HG03469 (cell line): Measurements from ENCODE around the gene CCN6.

ENCODE experiments used
- ATAC-seq: cut with Tn5 transposase; IDR thresholded peaks from one replicate; pipeline ENCODE4 v1.9.1; 2021; ENCODE audit warnings: mild to moderate bottlenecking, moderate library complexity, moderate number of reproducible peaks; ENCODE audit not compliant: unreplicated experiment

Gene CCN6

GRCh38 chr6:112054001-112054400 is at the start of gene CCN6:
Gene CCN6 (plus strand): TSS chr6:112054104. CDS start chr6:112054358, 254 bp downstream.
- ATAC-seq = no peak

DNA sequence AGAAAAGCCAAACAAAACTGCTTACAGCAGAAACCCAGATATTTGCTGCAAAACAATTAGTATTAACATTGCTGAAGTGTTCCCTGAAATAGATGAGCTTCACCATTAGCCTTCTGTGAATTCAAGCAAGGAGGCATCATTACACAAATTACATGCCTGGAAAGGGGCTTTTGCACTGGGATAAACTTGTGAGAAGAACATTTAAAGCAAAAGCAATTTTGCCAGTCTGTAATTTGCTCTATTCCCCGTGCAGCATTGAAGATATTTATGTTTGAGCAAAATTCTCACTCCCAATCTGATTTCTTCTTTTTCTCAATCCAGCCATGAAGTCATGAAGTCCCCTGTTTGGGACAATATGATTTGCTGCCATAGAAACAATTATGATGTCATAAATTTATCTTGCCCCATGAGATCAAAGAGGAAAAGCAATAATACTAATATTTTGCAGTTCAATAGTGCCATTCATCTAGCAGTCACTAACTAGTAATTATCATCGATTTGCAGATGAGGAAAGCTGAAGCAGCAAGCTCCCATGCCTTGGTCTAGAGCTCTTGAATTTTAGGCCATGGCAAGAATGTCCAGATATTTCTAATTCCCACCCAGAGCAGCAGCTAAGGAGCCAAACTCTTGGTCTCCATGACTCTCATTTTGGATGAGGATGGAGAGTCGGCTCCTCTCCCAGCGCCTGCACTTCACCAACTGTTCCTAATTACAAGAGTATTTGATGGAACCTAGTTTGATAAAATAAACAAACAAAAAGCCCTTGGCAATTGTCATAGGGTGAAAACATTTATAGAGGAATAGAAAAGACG is 49.5 kb upstream of the CCN6 start:
- ATAC-seq = no peak

- no peak for ATAC-seq
Measured at GRCh38 chr6:112005013-112005371, 48.9 kb upstream of the CCN6 start.

GRCh38 chr6:112007254-112007653 is 46.6 kb upstream of the CCN6 start:
- ATAC-seq = no peak

DNA sequence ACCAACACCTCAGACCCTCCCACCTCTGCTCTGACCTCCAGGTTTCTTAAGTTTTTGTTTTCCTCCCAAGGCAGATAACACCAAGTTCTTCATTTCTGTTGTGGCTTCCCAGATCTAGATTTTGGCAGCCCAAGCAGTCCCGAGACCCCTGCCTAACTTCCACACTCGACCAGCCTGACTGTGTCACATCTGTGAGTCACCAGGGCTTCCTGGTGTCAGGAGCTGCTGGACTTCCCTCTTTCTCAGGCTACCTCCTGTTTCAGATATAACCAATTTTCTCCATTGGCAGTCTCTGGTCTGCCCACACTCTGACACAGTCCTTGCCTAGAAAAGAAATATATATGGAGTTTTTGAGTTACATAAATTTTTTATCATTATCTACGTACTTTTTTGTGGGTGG is 46.1 kb upstream of the CCN6 start:
- no peak for ATAC-seq

DNA sequence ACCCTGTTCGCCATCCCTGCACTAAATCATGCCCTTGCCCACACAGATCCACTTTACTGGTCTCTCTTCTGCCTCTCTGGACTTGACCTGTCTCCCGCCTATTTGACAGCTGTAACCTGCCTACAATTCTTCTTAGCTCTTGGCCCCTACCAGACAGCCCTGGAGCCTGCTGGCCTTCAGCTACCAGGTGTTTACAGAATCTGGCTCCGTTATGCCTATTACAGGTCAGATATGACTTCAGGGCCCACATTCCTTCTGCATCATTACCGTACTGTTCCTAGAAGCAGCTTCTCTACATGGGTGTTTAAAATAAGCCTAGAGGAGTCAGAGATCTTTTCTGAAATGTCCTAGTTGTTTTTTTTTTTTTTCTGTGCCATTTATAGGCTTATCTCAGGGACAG is 45.4 kb upstream of the CCN6 start:
- no peak for ATAC-seq

DNA sequence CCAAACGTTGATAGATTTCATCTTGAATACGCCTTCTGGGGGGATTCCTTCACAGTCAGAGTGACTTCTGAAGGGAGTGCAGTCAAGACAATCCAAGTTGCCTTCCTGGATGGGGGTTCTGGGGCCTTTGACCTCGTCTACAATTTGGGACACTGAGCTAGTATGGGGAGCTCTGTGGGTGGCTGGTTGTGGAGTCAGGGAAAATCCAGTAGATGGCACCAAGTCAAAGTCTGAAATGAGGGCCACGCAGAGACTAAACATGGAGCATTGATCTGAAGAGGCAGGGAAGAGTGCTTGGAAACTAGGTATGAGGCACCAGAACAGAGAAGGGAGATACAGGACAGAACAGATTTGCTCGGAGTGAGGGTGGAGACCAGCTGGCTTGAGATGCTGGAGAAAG is 43.6 kb upstream of the CCN6 start:
- no peak for ATAC-seq

DNA sequence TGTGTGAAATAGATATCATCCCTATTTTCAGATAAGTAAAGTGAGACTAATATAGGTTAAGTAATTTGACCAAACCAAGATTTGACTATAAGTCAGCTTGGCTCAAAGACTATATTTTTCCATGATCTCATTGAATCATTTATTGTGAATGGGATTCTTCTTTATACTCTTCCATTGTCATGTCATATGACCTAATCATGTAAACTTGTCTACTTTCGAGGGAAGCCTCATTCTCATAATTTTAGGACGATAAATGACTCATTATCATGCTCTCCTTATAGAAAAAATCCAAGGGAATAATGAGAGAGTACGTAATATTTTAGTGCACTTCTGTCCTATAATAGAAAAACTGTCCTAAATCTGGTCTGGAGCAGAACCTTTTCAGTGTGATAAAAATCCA is 40.9 kb upstream of the CCN6 start:
- ATAC-seq = no peak

DNA sequence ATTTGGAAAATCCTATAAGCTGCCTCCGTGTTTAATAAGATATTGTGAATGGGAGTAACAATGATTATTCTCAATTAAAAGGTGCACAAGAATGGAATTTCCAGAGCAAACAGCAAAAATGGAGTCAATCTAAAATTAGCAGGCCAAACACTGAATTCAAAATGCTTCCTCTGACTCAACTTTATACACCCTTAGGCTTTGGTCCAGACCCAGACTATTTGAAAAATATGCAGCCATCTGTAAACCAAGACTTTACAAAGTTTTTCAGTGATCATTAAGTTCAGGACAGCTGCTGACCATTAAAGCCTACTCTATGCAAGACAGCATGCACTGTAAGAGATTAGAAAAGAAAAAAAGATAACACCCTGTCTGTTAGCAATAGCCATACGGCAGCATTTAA is 39.4 kb upstream of the CCN6 start:
- ATAC-seq = no peak

- no peak for ATAC-seq
Measured at GRCh38 chr6:112015725-112016124, 38.2 kb upstream of the CCN6 start.

DNA sequence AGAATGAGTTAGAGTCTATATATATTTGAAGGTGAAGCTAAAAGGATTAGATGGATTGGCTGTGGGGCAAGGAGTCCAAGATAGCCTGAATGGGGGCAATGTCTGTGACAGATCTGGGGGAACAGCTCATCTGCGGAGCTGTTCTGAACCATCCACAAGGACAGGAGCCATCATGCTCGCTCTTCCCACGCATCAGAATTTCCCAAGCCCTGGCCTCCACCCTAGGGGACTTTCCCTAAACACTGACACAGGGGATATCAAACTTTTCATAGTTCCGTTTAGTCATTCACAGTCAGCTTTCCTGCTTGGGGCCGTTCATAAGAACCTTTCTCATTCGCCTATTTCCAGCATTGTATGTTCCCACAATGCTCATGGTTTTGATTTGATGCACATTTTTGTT is 37.6 kb upstream of the CCN6 start:
- no peak for ATAC-seq

- no peak for ATAC-seq
Measured at GRCh38 chr6:112017169-112017568, 36.7 kb upstream of the CCN6 start.

GRCh38 chr6:112017760-112018537 is 36.0 kb upstream of the CCN6 start:
- ATAC-seq = no peak

DNA sequence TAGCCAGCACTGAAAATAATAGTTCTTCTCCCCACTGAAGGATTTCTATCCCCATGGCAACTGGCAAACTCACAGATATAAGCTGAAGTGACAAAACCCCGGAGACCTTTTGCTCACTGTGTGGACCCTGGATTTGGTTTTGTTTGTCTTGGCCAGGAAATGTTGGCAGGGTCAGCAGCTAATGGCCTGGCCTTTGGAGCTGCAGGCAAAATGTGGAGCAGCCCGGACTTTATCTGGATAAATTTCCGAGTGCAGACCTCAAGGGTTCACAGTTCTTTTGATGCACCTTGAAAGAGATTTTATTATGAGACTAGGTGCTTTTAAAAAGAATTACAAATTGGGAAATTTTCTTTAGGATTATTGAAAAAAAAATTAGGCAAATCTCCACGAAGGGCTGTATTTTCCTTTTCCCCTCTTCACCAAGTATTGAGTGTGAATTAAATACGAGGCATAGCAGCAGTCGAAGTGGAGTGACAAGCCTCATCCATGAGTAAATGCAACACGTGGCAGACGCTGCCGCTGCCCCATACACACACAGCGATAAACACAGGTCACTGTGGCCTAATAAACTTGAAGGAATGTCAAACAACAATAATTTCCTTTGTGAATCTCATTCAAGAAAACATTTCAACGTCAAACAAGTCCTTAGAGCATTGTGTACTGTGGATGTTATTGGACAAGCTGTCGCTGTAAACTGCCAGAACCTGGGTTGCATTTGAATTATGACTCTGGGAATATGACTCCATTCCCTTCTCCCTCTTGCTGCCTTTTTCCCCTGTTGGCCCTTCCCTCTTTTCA is 35.1 kb upstream of the CCN6 start:
- ATAC-seq = no peak

- ATAC-seq = no peak
Measured at GRCh38 chr6:112019589-112019988, 34.3 kb upstream of the CCN6 start.

DNA sequence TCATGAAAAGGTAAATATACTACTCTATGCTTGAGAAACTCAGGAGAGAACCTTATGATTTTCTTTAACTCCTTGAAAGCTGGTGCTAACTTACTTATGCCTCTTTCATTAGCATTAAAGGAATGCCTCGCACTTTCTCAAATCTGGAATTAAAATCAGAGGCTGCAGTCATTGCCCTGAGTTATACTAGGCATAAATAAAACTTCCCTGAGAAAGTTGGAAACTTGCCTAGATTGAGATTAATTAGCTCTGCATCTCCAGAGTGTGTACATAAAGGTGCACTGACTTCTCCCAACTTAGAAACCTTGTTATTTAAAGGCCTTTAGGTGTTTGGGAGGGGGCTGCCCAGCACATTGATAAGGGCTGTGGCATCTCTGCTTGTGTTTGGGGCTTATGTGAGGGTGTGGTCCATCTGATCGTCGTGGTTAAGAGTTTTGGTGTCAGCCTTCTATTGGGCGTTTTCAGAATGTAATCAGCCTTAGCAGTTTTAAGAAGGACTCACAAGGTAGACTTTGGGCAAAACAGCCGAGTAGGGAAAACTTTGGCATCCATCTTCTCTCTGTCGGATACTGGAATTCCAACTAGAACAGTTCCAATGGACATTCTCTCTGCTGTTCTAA is 32.1 kb upstream of the CCN6 start:
- no peak for ATAC-seq

DNA sequence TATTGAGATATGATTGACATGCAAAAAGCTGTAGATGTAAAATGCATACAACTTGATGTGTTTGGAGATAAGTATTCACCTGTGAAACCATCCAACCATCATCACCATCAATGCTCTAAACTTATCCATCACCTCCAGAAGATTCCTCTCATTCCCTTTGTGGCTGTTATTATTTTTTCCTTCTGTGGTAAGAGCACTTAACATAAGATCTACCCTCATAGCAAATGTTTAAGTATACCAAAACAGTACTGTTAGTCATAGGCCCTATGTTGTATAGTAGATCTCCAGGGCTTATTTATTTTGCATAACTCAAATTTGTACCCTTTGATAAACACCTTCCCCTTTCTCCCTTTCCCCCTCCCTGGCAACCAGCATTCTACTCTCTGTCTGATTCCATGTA is 31.2 kb upstream of the CCN6 start:
- no peak for ATAC-seq

DNA sequence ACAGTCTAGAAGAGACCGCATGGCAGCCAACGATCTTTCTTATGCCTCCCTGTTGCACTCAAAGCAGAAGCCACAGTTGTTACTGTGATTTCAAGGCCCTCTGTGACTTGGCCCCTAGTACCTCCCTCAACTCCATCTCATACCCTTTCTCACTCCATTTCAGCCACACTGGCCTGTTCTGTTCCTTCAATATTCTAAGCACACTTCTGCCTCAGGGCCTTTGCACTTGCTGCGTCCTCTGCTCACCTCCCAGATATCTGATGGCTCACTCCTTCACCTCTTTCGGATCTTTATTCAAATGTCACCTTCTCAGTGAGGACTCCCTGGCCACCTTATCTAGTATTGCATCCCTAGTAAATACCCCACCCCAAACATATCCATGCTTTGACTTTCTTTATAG is 29.4 kb upstream of the CCN6 start:
- no peak for ATAC-seq

DNA sequence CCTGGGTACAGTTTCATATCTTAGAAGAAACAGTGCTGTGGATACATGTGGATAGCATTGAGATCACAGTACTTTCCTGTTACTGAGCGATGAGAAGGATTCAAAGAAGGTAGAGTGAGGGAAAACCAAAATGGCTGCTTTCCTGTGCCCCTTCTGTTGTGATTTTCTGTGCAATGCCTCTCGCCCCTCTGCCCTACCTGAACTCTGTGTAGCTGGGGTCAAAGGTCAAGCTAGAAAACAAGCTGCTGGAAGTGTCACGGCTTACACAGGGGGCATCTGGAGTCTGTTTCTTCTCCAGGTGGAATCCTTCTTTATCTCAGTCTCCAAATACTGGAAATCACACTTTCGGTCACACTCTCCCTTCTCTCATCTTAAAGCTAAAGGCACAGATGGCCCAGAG is 27.0 kb upstream of the CCN6 start:
- no peak for ATAC-seq

GRCh38 chr6:112027942-112028674 is 25.8 kb upstream of the CCN6 start:
- ATAC-seq = no peak
